Activated gamma-delta T cell treated with Interleukin-2 at 50 U/mL for 16 hours (primary cell): Measurements from ENCODE around the gene IZUMO2.
"Not testable (repeated sequence)": the region's sequence is repeated elsewhere in the genome, so short reads cannot be mapped to it uniquely, and the experiment has no call there.

Source experiments
- DNase-seq: peaks from one replicate; pipeline ENCODE4 v3.0.0-alpha.2; 2020

IZUMO2 gene

GRCh38 chr19:50134777-50135719, 28.0 kb downstream of the IZUMO2 start:
- DNase-seq = not testable (repeated sequence)

DNA sequence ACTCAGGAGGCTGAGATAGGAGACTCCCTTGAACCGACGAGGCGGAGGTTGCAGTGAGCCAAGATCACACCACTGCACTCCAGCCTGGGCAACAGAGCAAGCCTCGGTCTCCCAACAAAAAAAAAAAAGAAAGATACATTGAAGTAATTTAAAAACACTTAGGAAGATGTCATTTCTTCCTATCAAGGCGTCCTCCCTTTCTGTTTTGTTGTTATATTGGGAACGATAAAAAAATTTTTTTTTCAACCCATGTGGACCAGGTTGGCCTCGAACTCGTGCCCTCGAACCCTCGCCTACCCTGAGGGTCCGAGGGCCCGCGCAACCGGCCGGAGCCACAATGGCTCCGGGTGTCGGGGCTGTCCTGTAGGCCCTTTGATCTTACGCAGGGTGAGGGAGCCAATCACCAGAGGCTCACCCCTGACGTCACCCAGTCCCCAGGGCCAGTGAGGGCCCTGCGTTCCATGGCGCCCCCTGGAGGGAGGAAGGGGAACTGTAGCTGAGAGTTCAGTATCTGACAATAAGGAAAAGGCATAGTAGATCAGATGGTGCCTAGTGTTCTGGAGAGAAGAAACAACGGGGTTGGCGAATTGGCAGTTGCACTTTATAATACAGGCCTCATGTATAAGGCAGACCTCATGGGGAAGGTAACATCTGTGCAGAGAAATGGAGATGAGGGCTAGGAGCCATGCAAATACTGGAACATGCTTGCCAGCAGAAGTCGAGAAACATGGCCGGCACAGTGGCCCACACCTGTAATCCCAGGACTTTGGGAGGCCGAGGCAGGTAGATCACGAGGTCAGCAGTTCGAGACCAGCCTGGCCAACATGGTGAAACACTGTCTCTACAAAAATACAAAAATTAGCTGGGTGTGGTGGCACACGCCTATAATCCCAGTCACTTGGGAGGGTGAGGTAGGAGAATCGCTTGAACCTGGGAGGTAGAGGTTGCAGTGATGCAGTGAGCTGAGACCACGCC, 29.3 kb downstream of the IZUMO2 start:
- not testable (repeated sequence) for DNase-seq

DNA sequence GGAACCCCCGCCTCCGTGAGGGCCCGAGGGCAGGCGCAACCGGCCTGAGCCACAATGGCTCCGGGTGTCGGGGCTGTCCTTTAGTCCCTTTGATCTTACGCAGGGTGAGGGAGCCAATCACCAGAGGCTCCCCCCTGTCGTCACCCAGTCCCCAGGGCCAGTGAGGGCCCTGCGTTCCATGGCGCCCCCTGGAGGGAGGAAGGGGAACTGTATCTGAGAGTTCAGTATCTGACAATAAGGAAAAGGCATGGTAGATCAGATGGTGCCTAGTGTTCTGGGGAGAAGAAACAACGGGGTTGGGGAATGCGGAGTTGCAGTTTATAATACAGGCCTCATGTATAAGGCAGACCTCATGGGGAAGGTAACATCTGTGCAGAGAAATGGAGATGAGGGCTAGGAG, 59.1 kb downstream of the IZUMO2 start:
- DNase-seq = not testable (repeated sequence)

GRCh38 chr19:50103405-50103804, 59.7 kb downstream of the IZUMO2 start:
- not testable (repeated sequence) for DNase-seq
